Stimulated activated CD8-positive, alpha-beta memory T cell treated with anti-CD3 and anti-CD28 coated beads, Interleukin-7, amount 100 ng/mL, for 1 hour (primary cell): ENCODE results near the gene SLC35G6.
"Not testable (repeated sequence)": the region's sequence is repeated elsewhere in the genome, so short reads cannot be mapped to it uniquely, and the experiment has no call there.

Experiments used
- DNase-seq, 2 donors: peaks; one replicate each; pipeline ENCODE4 v3.0.0-alpha.2; 2020; ENCODE audit warnings: low read depth in 2 of 2

Gene SLC35G6

GRCh38 chr17:7460850-7461660, 20.2 kb upstream of the SLC35G6 start:
- no peak for DNase-seq

DNA sequence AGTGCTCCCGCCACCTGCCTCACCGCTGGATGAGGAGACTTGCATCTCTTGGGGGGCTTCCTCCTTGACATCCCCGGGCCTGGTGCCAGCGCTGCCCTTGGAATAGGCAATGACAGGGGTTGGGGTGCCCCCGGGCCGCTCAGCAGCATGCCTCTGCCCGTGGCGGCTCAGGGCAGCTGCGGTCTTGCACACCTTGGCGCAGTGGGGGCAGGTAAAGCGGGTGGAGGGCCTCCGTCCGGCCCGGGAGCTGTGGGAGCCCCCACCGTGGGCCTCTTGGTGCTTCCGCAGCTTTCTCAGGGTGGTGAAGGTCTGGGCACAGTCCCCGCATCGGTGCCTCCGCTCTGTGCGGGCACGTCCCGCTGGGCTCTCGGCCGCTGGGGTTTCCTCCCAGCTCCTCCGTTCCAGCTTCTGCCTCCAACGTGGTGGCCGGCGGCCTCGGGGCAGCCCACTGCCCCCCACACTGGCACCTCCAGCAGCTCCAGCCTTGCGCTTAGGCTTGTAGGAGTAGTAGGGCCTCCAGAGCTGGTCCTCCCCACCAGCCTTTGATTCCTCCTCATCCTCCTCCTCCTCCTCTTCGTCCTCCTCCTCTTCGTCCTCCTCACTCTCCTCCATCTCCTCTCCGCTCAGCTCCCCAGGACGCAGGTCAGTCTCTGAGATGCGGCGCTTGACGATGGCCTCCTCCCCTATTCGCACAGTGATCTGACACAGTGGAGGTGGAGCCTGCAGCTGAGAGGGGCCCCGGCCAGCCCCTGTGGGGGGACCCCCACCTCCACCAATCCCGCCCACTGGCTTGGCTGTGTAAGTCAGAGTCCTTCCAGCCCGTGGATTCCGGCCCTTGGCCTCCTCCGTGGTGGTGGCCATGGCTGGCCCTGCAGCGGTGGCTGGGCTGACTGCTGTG, 18.5 kb upstream of the SLC35G6 start:
- DNase-seq = no peak

- DNase-seq = no peak
Observed at GRCh38 chr17:7463372-7463846, 17.8 kb upstream of the SLC35G6 start.

DNA sequence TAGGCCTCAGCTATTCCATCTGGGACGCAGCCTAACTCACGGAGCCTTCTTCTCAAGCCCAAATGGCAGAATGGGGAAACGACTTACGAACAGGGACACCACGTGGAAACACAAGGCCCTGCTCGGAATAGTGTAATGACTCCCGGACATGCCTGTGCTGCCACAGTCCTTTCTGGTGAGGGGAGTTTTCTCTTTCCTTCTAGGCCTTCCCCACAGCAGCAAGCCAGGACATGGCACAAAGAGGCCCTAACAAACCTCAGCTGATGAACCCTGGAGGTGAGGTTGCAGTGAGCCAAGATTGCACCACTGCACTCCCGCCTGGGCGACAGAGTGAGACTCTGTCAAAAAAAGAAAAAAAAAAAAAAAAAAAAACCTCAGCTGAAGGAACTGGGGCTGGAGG, 17.2 kb upstream of the SLC35G6 start:
- no peak for DNase-seq

- DNase-seq = no peak
Observed at GRCh38 chr17:7465597-7466275, 15.5 kb upstream of the SLC35G6 start.

DNA sequence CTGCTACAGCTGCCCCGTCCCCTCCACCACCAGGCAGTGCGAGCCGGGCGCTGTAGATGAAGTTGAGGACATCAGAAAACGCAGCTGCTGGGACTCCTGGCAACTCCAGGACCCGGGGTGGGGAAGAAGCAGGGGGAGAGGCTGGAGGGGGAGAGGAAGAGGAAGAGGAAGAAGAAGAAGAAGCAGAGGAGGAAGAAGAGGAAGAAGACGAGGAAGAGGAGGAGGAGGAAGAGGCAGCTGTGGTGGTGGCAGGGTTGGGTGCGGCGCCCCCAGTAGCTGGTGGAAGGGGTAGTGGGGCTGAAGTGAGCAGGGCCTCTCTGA, 15.0 kb upstream of the SLC35G6 start:
- no peak for DNase-seq

DNA sequence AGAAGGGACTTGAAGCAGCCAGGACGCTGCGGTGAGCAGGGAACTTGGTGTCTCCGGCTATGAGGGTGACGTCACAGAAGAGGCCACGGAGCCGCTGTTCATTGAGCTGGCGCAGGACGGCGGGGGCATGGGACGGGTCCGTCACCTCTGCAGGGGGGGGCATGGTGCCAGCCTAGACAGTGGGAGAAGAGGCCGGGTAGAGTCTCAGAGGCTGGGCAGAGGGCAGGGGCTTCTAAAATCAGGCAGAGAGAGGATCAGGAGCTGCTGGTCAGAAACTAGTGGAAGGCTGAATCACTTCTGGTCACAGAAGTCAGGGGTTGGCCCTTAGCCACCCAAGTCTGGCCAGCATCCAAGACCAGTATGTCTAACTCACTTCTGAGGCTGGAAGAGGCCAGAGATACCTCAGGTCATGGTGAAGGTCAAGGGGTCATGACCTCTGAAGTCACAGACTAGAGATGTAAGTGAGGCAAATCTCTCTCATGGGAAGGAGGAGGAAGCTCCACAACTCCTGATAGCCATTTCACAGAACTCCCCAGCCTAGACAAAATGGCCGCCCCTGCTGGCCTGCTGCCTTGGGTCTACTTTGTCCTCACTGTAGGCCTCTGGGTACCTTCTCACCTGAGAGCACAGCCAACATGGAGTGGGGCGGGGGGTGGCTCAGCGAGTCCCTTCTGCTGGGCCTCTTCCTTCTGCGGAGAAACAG, 14.5 kb upstream of the SLC35G6 start:
- DNase-seq = no peak

- no peak for DNase-seq
Observed at GRCh38 chr17:7467498-7467897, 13.7 kb upstream of the SLC35G6 start.

GRCh38 chr17:7468290-7468689, 13.0 kb upstream of the SLC35G6 start:
- no peak for DNase-seq

- no peak for DNase-seq
Observed at GRCh38 chr17:7468804-7469389, 12.3 kb upstream of the SLC35G6 start.

GRCh38 chr17:7469843-7470242, 11.4 kb upstream of the SLC35G6 start:
- DNase-seq = not testable (repeated sequence)

DNA sequence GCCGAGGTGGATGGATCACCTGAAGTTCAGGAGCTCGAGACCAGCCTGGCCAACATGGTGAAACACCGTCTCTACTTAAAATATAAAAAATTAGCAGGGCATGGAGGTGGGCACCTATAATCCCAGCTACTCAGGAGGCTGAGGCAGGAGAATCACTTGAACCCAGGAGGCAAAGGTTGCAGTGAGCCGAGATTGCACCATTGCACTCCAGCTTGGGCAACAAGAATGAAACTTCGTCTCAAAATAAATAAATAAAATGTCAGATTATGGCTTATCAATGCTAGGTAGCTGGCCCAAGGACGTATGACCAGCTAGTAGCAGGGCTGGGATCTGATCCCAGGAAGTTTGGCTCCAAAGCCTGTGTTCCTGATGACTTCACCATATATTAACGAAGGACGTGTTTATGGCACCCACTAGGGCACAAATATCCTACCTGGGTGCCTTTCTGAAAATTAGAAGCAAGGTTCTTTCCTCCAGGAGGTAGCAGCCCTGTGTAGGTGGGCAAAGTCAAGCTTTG, 10.7 kb upstream of the SLC35G6 start:
- DNase-seq = not testable (repeated sequence)

- no peak for DNase-seq
Observed at GRCh38 chr17:7471729-7472128, 9.5 kb upstream of the SLC35G6 start.

DNA sequence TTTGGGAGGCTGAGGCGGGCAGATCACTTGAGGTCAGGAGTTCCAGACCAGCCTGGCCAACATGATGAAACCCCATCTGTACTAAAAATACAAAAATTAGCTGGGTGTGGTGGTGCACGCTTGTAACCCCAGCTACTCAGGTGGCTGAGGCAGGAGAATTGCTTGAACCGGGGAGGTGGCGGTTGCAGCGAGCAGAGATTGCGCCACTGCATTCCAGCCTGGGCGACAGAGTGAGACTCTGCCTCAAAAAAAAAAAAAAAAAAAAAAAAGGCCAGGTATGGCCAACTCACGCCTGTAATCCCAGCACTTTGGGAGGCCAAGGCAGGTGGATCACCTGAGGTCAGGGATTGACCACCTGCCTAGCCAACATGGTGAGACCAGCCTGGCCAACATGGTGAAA, 6.5 kb upstream of the SLC35G6 start:
- DNase-seq = not testable (repeated sequence)

GRCh38 chr17:7475764-7476422, 5.4 kb upstream of the SLC35G6 start:
- DNase-seq = no peak

- no peak for DNase-seq
Observed at GRCh38 chr17:7476494-7476893, 4.8 kb upstream of the SLC35G6 start.

GRCh38 chr17:7476951-7477350, 4.3 kb upstream of the SLC35G6 start:
- no peak for DNase-seq

DNA sequence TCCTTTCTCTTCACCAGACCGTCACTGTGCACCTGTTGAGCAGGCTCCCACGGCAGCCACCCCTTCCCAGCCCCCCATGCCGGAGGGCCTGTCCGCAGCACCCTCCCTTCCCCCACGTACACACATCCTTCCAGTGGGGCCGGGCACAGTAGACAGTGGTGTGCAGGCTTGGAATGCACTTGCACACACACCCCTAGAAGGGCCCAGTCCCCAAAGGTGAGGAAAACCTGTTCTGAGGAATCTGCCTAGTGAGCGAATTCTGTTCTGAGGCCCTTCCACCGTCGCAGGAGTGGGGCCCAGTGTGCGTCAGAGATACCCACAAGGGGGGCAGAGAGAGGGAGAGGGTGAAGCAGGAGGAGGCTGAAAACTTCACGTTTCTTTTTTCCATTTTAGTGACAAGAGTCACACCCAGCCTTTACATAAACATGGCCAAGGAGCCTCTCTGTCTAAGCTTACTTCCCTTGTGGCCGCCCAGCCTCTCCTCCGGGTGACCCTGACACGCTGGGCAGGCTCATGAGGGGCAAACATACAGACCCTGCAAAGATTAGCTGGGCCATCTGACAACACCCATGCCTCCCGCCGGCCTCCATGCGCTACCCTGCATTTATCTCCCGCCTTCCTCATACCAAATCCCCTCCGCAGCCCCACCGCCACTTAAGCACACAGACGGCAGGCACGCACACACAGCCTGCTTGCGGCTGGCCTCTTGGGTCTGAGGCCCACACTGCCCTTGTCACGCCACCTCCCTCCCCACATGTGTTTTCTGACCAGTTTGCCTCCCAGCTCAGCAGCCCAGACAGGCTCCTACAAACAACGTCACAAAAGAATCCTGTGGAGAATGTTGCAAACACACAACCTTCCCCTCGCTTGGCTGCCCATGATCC, 3.6 kb upstream of the SLC35G6 start:
- DNase-seq = no peak
